ENCODE measurements around the gene ITGAL.

ITGAL gene

GRCh38 chr16:30569746-30570635 lies 97.4 kb downstream of the ITGAL start:
- no peak for DNase-seq

GRCh38 chr16:30570636-30571444 lies 98.3 kb downstream of the ITGAL start:
- DNase-seq: peak; percentile 69

- peak; percentile 96 for DNase-seq
Observed at GRCh38 chr16:30571445-30572322, 99.1 kb downstream of the ITGAL start, which contains the start of gene ZNF688. Gene ZNF688, minus strand, starts transcription at chr16:30571714. Its CDS starts 85 bp downstream, at chr16:30571629.

Measured in right forelimb (tissue), 1 donor.